Left ventricle myocardium inferior (tissue), 1 donor: ENCODE results near the gene PKP4. TPM values are rescaled to one million over a fixed set of nuclear protein-coding genes. Genes with fewer than 3 reads are reported as not detected.

Source experiments
- DNase-seq: peaks from one replicate; pipeline ENCODE4 v3.0.0-alpha.2; 2020
- H3K27ac ChIP-seq: fragments of 200-600 bp; replicated peaks from 2 replicates; pipeline ENCODE4 v1.8.0; 2021
- H3K27me3 ChIP-seq: fragments of 200-600 bp; 2 replicates; pipeline ENCODE4 v1.8.0; 2021; ENCODE audit warnings: low read depth
- H3K36me3 ChIP-seq: fragments of 200-600 bp; 2 replicates; pipeline ENCODE4 v1.8.0; 2021
- H3K4me1 ChIP-seq: fragments of 200-600 bp; 2 replicates; pipeline ENCODE4 v1.8.0; 2021
- H3K4me3 ChIP-seq: fragments of 200-600 bp; 2 replicates; pipeline ENCODE4 v1.8.0; 2021; ENCODE audit warnings: mild to moderate bottlenecking, moderate library complexity
- H3K9me3 ChIP-seq: fragments of 200-600 bp; replicated peaks from 2 replicates; pipeline ENCODE4 v1.8.0; 2021
- intact Hi-C: fragments of 100-400 bp; cut with micrococcal nuclease; formaldehyde crosslinking; loops from one replicate; pipeline ENCODE4 v1.11.0; 2022
- total RNA-seq: library from RNA; stranded (reverse); fragmentation: NEBNext Ultra II Directional; extraction: Animal tissue kit (Norgen Biotek cat#: 25700); gene quantifications from one replicate; pipeline ENCODE4 v1.2.1, GENCODE V29; 2021
- TF ChIP-seq, protein P1 (sequence below): fragments of 200-600 bp; IDR thresholded peaks from 2 replicates; pipeline ENCODE4 v1.8.0; 2021; ENCODE audit warnings: antibody characterized with exemption, mild to moderate bottlenecking, borderline replicate concordance
- donor health status: DM: no; HTN: yes; CAD: no; lungs with severe emphysema.

Gene PKP4
- total RNA-seq, 1 donor from 2014 or later: 47.6 TPM

DNA sequence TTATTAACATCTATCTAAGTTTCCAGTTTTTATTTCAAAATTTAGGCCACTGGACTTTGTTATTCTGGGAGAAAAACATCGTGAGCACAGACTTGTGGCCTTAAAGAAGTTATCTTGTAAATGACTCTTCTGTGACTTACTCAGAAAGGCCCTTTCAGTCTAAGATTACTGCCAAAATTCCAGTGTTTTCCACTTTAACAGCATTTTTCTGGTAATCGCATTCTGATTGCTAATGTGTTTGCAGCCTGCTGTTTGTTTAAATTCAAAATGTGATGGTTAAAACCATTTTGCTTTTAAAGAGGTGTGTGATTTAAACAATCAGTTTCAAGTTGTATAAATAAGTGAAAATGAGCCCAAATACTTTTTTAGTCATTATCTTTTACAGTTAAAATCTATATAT lies 201.6 kb downstream of the PKP4 start:
- no peak for DNase-seq
- no peaks in the 10 kb centered on the region for H3K9me3 ChIP-seq
- H3K36me3 ChIP-seq: peaks cover 24% of the 10 kb centered on the region
- H3K27ac ChIP-seq: no peak overlapping the region
- H3K4me1 ChIP-seq: peaks cover 15% of the 10 kb centered on the region
- H3K4me3 ChIP-seq: no peak overlapping the region
- TF ChIP-seq, protein P1, sequence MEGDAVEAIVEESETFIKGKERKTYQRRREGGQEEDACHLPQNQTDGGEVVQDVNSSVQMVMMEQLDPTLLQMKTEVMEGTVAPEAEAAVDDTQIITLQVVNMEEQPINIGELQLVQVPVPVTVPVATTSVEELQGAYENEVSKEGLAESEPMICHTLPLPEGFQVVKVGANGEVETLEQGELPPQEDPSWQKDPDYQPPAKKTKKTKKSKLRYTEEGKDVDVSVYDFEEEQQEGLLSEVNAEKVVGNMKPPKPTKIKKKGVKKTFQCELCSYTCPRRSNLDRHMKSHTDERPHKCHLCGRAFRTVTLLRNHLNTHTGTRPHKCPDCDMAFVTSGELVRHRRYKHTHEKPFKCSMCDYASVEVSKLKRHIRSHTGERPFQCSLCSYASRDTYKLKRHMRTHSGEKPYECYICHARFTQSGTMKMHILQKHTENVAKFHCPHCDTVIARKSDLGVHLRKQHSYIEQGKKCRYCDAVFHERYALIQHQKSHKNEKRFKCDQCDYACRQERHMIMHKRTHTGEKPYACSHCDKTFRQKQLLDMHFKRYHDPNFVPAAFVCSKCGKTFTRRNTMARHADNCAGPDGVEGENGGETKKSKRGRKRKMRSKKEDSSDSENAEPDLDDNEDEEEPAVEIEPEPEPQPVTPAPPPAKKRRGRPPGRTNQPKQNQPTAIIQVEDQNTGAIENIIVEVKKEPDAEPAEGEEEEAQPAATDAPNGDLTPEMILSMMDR: no peak
- intact Hi-C loops: no loop called here
- H3K27me3 ChIP-seq: no peaks in the 10 kb centered on the region

DNA sequence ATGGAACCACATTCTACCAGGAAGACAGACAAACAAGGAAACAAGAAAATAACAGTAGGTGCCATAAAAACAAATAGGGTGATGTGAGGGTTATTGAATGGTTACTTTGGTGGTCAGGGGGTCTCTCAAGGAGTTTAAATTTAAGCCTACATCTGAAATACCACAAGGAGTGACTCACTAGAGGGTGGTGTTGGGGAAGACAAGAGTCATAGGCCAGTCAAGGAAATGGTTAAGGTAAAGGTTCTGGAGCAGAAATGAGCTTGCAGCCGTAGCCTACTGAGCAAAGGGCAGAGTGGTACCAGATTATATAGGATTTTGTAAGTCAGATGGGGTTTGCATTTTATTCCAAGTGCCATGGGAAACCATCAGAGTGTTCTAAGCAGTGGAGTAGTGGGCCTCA lies 202.7 kb downstream of the PKP4 start:
- Histone ChIP-seq H3K27ac (no peak overlapping the region), H3K36me3 (peaks cover 32% of the 10 kb centered on the region), H3K9me3 (no peaks in the 10 kb centered on the region), H3K4me3 (no peak overlapping the region), H3K27me3 (no peaks in the 10 kb centered on the region), H3K4me1 (peaks cover 23% of the 10 kb centered on the region)
- TF ChIP-seq, protein P1: no peak
- no peak for DNase-seq
- intact Hi-C loops: no loop called here

DNA sequence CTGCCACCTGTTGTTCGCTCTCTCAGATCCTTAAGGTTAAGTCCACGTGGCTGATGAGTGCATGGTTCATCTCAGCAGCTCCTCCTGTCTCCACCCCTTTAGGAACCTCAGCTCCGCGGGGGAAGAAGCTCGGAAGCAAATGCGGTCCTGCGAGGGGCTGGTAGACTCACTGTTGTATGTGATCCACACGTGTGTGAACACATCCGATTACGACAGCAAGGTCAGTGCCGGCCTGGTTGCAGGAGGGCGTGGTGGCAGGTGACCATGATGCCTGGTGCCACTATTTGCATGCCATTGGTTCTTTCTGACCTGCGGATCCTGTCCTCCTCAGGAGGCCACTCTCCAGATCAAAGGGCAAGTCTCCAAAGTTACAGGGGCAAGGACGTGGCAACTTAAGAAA lies 204.5 kb downstream of the PKP4 start:
- peaks cover 32% of the 10 kb centered on the region for H3K36me3 ChIP-seq
- no peaks in the 10 kb centered on the region for H3K9me3 ChIP-seq
- no peak for DNase-seq
- no peaks in the 10 kb centered on the region for H3K27me3 ChIP-seq
- peaks cover 30% of the 10 kb centered on the region for H3K4me1 ChIP-seq
- TF ChIP-seq, protein P1: no peak
- intact Hi-C loops: no loop called here
- no peak overlapping the region for H3K27ac ChIP-seq
- no peak overlapping the region for H3K4me3 ChIP-seq

DNA sequence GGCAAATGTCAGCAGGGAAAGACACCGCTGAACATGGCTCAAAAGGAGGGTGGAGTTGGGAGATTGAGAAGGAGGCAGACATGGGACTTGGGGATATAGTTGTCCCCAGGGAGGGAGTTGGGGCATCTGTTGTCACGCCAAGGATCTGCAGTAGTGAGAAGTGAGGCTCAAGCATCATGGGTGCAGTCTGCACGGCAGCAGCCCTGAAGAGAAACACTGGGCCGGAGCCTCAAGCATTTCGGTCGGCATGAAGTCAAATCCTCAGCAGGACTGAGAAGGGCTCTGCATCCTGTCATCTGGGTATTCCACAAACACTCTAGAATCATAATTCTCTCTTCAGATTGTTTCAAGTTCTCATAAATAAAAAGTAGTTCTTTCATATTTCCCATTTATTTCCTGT lies 205.7 kb downstream of the PKP4 start:
- Histone ChIP-seq H3K4me1 (peaks cover 42% of the 10 kb centered on the region), H3K36me3 (peaks cover 35% of the 10 kb centered on the region), H3K27ac (no peak overlapping the region), H3K9me3 (no peaks in the 10 kb centered on the region), H3K27me3 (no peaks in the 10 kb centered on the region), H3K4me3 (no peak overlapping the region)
- DNase-seq: no peak
- TF ChIP-seq, protein P1: no peak
- intact Hi-C loops: no loop called here

DNA sequence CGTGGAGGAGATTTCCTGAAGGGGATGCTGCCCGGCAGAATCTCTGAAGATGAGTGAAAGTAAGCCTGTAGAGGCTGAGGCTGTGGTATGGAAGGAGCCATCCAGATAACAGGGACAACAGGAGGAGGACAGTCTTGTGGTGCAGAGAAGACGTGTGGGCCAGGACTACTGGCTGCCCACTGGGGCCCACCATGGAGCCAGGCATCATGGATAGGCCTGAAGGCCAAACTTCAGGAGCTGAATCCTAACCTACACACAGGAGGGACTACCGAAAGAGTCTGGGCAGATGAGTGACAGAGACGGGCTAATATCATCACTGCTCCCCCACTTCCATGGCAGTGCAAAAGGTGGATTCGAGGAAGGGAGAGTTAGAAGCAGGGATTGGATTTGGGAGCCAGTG lies 207.0 kb downstream of the PKP4 start:
- no peak overlapping the region for H3K4me3 ChIP-seq
- H3K27me3 ChIP-seq: no peaks in the 10 kb centered on the region
- no peaks in the 10 kb centered on the region for H3K9me3 ChIP-seq
- no peak for DNase-seq
- intact Hi-C loops: no loop called here
- H3K36me3 ChIP-seq: peaks cover 35% of the 10 kb centered on the region
- TF ChIP-seq, protein P1: no peak
- H3K27ac ChIP-seq: no peak overlapping the region
- H3K4me1 ChIP-seq: peaks cover 55% of the 10 kb centered on the region

DNA sequence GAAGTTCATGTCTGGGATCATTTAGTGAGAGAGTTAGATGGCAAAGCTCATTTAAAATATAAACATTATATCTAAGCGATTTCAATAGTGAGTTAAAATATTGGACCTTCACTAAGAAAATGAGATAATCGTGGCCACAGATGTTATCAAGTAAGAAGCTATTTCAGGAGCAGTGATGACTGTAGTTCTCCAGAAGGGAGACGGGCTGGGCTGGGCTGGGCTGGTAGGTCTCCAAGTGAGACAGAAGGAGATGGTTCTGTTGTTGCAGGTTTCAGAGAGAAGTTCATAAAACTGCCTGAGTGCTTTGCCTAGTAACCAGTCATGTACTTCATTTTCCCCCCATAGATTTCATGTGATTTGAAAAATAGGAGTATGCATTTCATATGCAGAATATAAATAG lies 208.2 kb downstream of the PKP4 start:
- peak overlapping the region; percentile 16 for H3K27ac ChIP-seq

More for the DNA sequence above, 208.2 kb downstream of the PKP4 start:
- H3K27me3 ChIP-seq: no peaks in the 10 kb centered on the region
- intact Hi-C loops: no loop called here
- no peaks in the 10 kb centered on the region for H3K9me3 ChIP-seq
- H3K4me1 ChIP-seq: peaks cover 55% of the 10 kb centered on the region
- peaks cover 43% of the 10 kb centered on the region for H3K36me3 ChIP-seq
- DNase-seq: no peak
- no peak overlapping the region for H3K4me3 ChIP-seq
- TF ChIP-seq, protein P1: no peak
